Naive B cell (primary cell): ENCODE results near the gene SLC12A7. TPM values are rescaled to one million over a fixed set of nuclear protein-coding genes. Genes with fewer than 3 reads are reported as not detected.

ENCODE experiments used
- ATAC-seq, 2 donors: fragments of 150-1000 bp; cut with Tn5 transposase; 2 replicates each; pipeline ENCODE4 v1.10.0; 2021; ENCODE audit warnings: low read depth in 2 of 2, mild to moderate bottlenecking in 2 of 2, moderate library complexity in 2 of 2
- DNase-seq: peaks from one replicate; pipeline ENCODE4 v3.0.0; 2022
- H3K27ac Mint-ChIP-seq, 6 donors: one replicate each; pipeline ENCODE4 v1.8.0; 2020 to 2022; ENCODE audit warnings: mild to moderate bottlenecking in 6 of 6, mixed read lengths in 6 of 6, moderate library complexity in 5 of 6, inconsistent platforms in 2 of 6
- H3K27me3 Mint-ChIP-seq, 3 donors: one replicate each; pipeline ENCODE4 v1.8.0; 2021 to 2022; ENCODE audit warnings: mixed read lengths in 3 of 3, mild to moderate bottlenecking in 1 of 3
- H3K36me3 Mint-ChIP-seq, 2 donors: one replicate each; pipeline ENCODE4 v1.8.0; 2020 to 2022; ENCODE audit warnings: mixed read lengths in 2 of 2, inconsistent platforms in 1 of 2, mild to moderate bottlenecking in 1 of 2
- H3K4me1 Mint-ChIP-seq, 3 donors: one replicate each; pipeline ENCODE4 v1.8.0; 2020 to 2022; ENCODE audit warnings: mixed read lengths in 3 of 3, inconsistent platforms in 1 of 3, mild to moderate bottlenecking in 1 of 3, moderate library complexity in 1 of 3
- H3K4me3 Mint-ChIP-seq, 8 donors: one replicate each; pipeline ENCODE4 v1.8.0; 2020 to 2022; ENCODE audit warnings: mild to moderate bottlenecking in 8 of 8, mixed read lengths in 8 of 8, moderate library complexity in 8 of 8, inconsistent platforms in 2 of 8
- H3K9me3 Mint-ChIP-seq, 7 donors: one replicate each; pipeline ENCODE4 v1.8.0; 2020 to 2022; ENCODE audit warnings: mixed read lengths in 7 of 7, mild to moderate bottlenecking in 5 of 7, inconsistent platforms in 2 of 7, moderate library complexity in 1 of 7
- polyA plus RNA-seq, 6 donors: library from polyadenylated mRNA; unstranded; fragments of 300-500 nt; fragmentation: Illumina TruSeq; gene quantifications; one replicate each; pipeline ENCODE4 v1.2.3, GENCODE V29; 2021; ENCODE audit warnings: low read depth in 6 of 6

The SLC12A7 gene
- polyA plus RNA-seq, 6 donors from 2014 or later, result 1.9 to 15.6 (median 5.8) TPM

GRCh38 chr5:1012313-1012841 lies 99.5 kb downstream of the SLC12A7 start:
- Mint-ChIP-seq H3K36me3 (peaks cover 0 to 8% of the 10 kb centered on the region in 2 donors), H3K4me3 (no peak overlapping the region), H3K27ac (no peak overlapping the region), H3K27me3 (peaks cover 22 to 44% (median 42%) of the 10 kb centered on the region in 3 donors), H3K4me1 (peaks cover 7 to 11% (median 8%) of the 10 kb centered on the region in 3 donors), H3K9me3 (peaks cover 0 to 1% (median 0%) of the 10 kb centered on the region in 7 donors)
- ATAC-seq (no peak), DNase-seq (no peak)

DNA sequence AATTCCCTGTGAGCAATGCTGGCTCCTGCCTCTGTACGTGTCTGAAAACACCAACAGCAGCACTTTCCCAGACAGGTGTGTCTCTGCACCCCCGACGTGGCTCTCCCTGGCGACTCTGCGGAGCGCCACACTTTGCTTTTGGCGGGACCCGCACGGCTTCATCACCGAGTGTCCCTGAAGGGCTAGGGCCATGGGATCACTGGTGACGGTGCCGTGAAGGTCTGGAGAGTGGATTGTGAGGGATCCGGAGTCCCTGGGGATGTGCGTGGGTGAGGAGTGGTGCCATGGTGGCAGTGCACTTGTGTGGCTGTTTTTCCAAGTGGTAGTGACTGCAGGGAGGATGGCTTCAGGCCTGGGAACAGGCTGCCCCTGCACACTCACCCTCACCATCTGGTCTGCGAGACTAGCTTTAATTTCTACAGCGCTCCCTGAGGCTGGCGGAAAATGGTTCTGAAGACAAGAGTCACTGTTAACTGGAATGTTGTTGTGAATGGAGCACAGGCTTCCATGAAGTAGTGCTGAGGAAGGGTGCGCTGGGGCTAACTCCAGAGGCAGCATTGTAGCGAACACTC lies 100.0 kb downstream of the SLC12A7 start:
- DNase-seq (no peak), ATAC-seq (no peak)
- peaks cover 0 to 1% (median 0%) of the 10 kb centered on the region in 7 donors for H3K9me3 Mint-ChIP-seq
- peak overlapping the region in 2 of 8 donors; percentile 39 to 54 for H3K4me3 Mint-ChIP-seq
- peaks cover 7 to 17% (median 8%) of the 10 kb centered on the region in 3 donors for H3K4me1 Mint-ChIP-seq
- peaks cover 25 to 50% (median 47%) of the 10 kb centered on the region in 3 donors for H3K27me3 Mint-ChIP-seq
- H3K36me3 Mint-ChIP-seq, result peaks cover 0 to 8% of the 10 kb centered on the region in 2 donors
- no peak overlapping the region for H3K27ac Mint-ChIP-seq

DNA sequence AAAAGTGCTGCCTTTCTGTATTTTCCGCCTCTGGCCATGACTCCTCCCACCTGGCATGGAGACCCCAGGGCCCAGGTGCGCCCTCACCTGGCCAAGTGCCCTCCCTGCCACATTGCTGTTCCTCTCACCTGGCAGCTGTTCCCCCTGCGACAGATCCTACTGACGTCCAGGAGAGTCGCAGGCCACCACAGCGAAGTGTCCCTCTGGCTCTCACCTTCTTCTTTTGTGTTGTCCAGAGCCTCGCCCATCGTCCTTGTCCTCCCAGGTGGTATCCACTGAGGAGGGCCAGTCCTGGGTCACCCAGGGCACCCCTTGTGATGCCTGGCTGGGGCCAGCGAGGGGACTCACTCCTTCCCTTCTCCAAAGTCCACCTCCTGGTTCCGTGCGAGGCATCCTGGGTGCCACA lies 100.6 kb downstream of the SLC12A7 start:
- ATAC-seq (peak in 1 of 2 donors; percentile 20), DNase-seq (peak; percentile 22)
- Mint-ChIP-seq H3K36me3 (peaks cover 0 to 8% of the 10 kb centered on the region in 2 donors), H3K4me1 (peaks cover 8 to 23% (median 11%) of the 10 kb centered on the region in 3 donors), H3K27me3 (peaks cover 31 to 56% (median 53%) of the 10 kb centered on the region in 3 donors), H3K9me3 (peaks cover 0 to 1% (median 0%) of the 10 kb centered on the region in 7 donors), H3K4me3 (peak overlapping the region in 3 of 8 donors; percentile 15 to 75 (median 53)), H3K27ac (no peak overlapping the region)

DNA sequence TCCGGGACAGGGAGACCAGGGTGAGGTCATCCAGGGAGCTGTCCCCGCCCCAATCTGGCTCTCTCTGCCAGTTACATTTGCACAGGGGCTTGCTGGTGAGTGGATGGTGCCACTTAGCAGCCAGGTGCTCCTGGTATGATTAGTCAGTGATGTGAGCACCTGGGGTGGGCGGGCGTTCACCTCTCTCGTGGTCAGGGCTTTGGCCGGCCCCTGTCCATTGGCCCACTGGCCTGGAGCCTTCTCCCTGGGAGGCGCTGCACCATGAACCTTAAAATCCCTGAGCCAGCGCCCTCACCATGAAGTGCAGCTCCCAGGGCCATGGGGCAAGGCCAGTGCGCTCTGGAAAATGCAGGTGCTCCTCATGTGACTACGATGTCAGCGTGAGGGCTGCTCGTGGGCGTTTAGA lies 101.2 kb downstream of the SLC12A7 start:
- no peak for DNase-seq
- H3K4me3 Mint-ChIP-seq, result peak overlapping the region in 5 of 8 donors; percentile 15 to 75 (median 68)

DNA sequence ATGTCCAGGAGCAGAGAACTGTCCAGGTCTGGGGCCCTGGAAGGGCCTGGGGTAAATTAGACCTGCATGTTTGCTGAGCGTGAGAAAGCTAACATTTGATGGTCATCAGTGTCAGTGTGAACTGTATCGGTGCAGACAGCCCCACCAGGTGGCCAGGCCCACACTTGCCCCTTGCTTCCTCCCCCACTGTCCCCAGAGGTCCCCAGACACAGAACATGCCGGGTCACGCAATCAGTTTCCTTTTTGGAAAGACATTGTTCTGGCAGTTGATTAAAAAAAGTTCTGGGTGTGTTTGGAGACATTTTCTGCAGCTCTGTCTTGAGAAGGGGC lies 101.7 kb downstream of the SLC12A7 start:
- Mint-ChIP-seq H3K27ac (peak overlapping the region in 2 of 6 donors; percentile 36 to 52), H3K4me1 (peaks cover 12 to 29% (median 14%) of the 10 kb centered on the region in 3 donors), H3K36me3 (peaks cover 0 to 8% of the 10 kb centered on the region in 2 donors), H3K27me3 (peaks cover 36 to 64% (median 61%) of the 10 kb centered on the region in 3 donors), H3K9me3 (peaks cover 0 to 1% (median 0%) of the 10 kb centered on the region in 7 donors), H3K4me3 (peak overlapping the region in 6 of 8 donors; percentile 15 to 87 (median 66))
- DNase-seq, result no peak
- ATAC-seq, result no peak

More for the DNA sequence above, 101.2 kb downstream of the SLC12A7 start:
- Mint-ChIP-seq H3K27ac (no peak overlapping the region), H3K4me1 (peaks cover 12 to 29% (median 14%) of the 10 kb centered on the region in 3 donors), H3K27me3 (peaks cover 35 to 61% (median 59%) of the 10 kb centered on the region in 3 donors), H3K9me3 (peaks cover 0 to 1% (median 0%) of the 10 kb centered on the region in 7 donors), H3K36me3 (peaks cover 0 to 8% of the 10 kb centered on the region in 2 donors)
- ATAC-seq, result no peak

DNA sequence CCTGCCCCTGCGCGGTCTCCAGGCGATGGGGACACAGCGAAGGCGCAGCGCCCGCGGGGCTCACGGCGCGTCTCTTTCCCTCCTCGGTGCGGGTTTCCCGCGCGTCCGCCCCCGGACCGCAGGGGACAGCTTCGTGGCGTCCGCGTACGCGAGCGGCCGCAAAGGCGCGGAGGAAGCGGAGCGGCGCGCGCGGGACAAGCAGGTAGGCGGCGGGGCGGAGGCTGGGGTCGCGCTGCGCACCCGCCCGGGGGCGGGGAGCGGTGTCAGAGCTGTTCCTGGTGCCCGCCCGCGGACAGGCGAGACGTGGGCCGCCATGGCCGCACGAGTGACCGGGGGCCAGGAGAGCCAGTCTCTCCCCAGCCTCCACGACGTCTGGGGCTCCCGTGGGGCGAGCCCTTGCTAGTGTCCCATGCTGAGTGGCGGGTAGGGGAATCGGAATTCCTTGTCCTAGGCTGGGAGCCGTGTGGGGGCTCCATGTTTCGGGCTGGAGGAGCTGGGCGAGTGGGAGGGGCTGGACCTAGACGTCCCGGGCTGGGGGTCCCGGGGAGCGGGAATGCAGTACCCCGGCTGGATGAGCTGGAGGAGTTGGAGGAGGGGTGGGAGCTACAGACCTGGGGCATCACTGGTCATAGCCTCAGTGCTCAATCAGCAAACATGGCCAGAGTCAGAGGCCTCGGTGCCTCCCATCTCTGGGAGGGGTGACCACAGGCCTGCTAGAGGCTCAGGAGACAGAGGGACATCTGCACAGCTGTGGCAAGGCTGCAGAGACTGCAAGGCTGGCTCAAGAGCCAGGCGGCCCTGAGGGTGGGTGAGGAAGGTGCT lies 102.3 kb downstream of the SLC12A7 start:
- peak overlapping the region in 1 of 6 donors; percentile 36 for H3K27ac Mint-ChIP-seq

GRCh38 chr5:1008451-1009358 lies 103.2 kb downstream of the SLC12A7 start, which contains the start of gene NKD2:
NKD2 (plus strand) TSS chr5:1008802; CDS start chr5:1009058, 256 bp downstream.
- Mint-ChIP-seq H3K27me3 (peaks cover 36 to 68% (median 64%) of the 10 kb centered on the region in 3 donors), H3K4me1 (peaks cover 16 to 29% (median 17%) of the 10 kb centered on the region in 3 donors), H3K4me3 (peak within 1 kb of the TSS; percentile 65 to 87 (median 76)), H3K27ac (peak within 1 kb of the TSS in 3 of 6 donors; percentile 13 to 69 (median 51)), H3K9me3 (peaks cover 0 to 1% (median 0%) of the 10 kb centered on the region in 7 donors), H3K36me3 (peaks cover 0 to 8% of the 10 kb centered on the region in 2 donors)
- peak; percentile 52 for DNase-seq
- ATAC-seq, result peak; percentile 66 to 72

More for the DNA sequence above, 102.3 kb downstream of the SLC12A7 start:
- H3K4me1 Mint-ChIP-seq, result peaks cover 13 to 29% (median 14%) of the 10 kb centered on the region in 3 donors
- peaks cover 0 to 8% of the 10 kb centered on the region in 2 donors for H3K36me3 Mint-ChIP-seq
- peaks cover 36 to 64% (median 62%) of the 10 kb centered on the region in 3 donors for H3K27me3 Mint-ChIP-seq
- no peak for ATAC-seq
- H3K4me3 Mint-ChIP-seq, result peak overlapping the region in 7 of 8 donors; percentile 52 to 87 (median 70)
- H3K9me3 Mint-ChIP-seq, result peaks cover 0 to 1% (median 0%) of the 10 kb centered on the region in 7 donors
- no peak for DNase-seq

GRCh38 chr5:1007681-1008450 lies 104.0 kb downstream of the SLC12A7 start:
- Mint-ChIP-seq H3K36me3 (peaks cover 0 to 8% of the 10 kb centered on the region in 2 donors), H3K9me3 (peaks cover 0 to 1% (median 0%) of the 10 kb centered on the region in 7 donors), H3K27ac (peak overlapping the region in 3 of 6 donors; percentile 13 to 69 (median 51)), H3K4me3 (peak overlapping the region; percentile 65 to 85 (median 76)), H3K27me3 (peaks cover 44 to 71% (median 59%) of the 10 kb centered on the region in 3 donors), H3K4me1 (peaks cover 16 to 29% (median 22%) of the 10 kb centered on the region in 3 donors)
- ATAC-seq (no peak), DNase-seq (no peak)

DNA sequence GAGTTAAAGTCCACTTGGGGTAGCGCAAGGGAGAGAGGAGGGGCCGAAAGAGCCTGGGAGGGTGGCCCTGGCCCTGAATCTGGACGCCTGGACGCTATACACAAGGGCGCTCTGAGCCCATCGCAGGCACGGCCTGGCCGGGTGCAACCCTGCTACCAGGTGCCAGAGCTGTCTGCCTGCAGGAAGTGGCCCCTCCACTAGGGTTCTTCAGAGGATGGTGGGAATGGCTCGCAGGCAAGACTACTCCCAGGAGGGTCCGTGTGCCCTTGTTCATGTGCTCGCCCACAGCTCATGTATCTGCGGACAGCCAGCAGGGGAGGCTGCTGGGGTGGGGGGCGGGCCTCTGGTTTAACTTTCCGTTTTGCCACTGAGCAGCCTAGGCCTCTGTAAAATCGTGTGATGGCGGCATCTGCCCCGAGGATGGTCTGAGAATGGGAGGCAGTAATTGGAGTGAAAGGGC lies 104.6 kb downstream of the SLC12A7 start:
- Mint-ChIP-seq H3K36me3 (peaks cover 0 to 8% of the 10 kb centered on the region in 2 donors), H3K4me3 (peak overlapping the region in 6 of 8 donors; percentile 41 to 81 (median 70)), H3K9me3 (peaks cover 0 to 1% (median 0%) of the 10 kb centered on the region in 7 donors), H3K27ac (no peak overlapping the region), H3K4me1 (peaks cover 16 to 29% (median 22%) of the 10 kb centered on the region in 3 donors), H3K27me3 (peaks cover 44 to 67% (median 53%) of the 10 kb centered on the region in 3 donors)
- DNase-seq, result no peak
- no peak for ATAC-seq

DNA sequence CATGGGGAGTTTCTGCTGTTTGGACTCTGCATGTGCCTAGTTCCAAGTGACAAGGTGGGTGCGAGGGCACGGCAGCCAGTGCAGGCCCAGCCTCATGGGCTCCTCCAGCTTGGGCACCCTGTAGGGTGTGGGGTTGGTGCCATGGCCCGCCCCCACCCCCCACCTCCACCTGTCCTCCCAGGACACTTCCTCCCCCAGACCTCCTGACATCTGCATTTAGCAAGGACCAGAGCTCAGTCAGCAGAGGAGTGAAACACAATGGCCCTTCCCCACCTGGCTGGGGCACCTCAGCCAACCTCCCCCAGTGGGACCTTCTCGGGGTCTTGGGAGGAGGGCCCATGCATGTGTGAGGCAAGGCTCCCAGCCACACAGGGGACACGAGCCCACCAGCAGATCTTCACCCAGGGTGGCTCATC lies 105.2 kb downstream of the SLC12A7 start:
- Mint-ChIP-seq H3K27ac (no peak overlapping the region), H3K4me1 (peaks cover 16 to 29% (median 22%) of the 10 kb centered on the region in 3 donors), H3K9me3 (peaks cover 0 to under 1% (median 0%) of the 10 kb centered on the region in 7 donors), H3K4me3 (peak overlapping the region in 6 of 8 donors; percentile 8 to 75 (median 44)), H3K27me3 (peaks cover 44 to 66% (median 50%) of the 10 kb centered on the region in 3 donors), H3K36me3 (peaks cover 0 to 8% of the 10 kb centered on the region in 2 donors)
- DNase-seq, result no peak
- no peak for ATAC-seq

DNA sequence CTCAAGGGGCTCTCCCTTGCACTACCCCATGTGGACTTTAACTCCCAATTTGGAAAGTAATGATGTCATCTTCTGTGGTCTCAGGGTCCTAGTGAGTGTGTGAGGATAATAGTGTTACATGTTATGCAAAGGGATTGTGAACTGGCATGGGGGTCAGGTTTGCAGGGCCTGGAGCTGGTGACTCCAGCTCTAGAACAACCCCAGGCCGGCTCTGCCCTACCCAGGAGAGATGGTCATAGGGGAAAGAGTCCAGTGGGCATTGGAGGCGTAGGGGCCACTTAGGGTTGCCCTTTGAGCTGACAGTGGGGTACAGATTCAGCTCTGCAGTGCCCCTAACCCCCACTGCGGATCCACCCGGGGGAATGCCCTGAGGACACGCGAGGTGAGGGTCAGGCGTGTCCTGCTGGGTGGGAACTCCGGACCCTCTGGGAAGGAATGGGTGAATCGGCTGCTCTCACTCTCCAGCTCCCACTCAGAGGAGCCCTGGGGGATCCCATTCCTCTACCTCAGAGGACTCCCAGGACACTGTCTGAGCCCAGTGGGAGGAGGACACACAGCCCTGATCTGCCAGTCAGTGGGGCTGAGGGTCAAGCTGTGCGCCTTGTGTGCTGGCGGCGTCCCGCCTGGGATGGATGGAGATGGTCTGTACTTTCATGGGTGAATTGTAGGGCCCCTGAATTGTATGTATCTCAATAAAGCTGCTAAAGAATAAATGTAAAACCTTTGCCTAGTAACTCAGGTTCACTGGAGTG lies 105.8 kb downstream of the SLC12A7 start:
- Mint-ChIP-seq H3K27me3 (peaks cover 41 to 60% (median 44%) of the 10 kb centered on the region in 3 donors), H3K36me3 (peaks cover 0 to 8% of the 10 kb centered on the region in 2 donors), H3K9me3 (no peaks in the 10 kb centered on the region), H3K27ac (no peak overlapping the region), H3K4me1 (peaks cover 16 to 29% (median 22%) of the 10 kb centered on the region in 3 donors), H3K4me3 (peak overlapping the region; percentile 11 to 84 (median 52))
- DNase-seq, result no peak
- no peak for ATAC-seq
